K562 (cell line): ENCODE results near the gene BIVM. TPM values are rescaled to one million over a fixed set of nuclear protein-coding genes. Genes with fewer than 3 reads are reported as not detected.
A peak's percentile ranks its signal among the peaks of the same experiment; 100 is the strongest.

Experiments
- ETV1 ChIP-seq: fragments of 450-650 bp; conservative IDR thresholded peaks from 2 replicates; pipeline ENCODE4 v1.6.1; 2016; ENCODE audit warnings: missing genetic modification characterization, control low read depth, low read depth, missing compliant biosample characterization
- GABPB1 ChIP-seq: sonication (generic); formaldehyde crosslinking; IDR thresholded peaks from 2 replicates; pipeline ENCODE4 v1.8.0; 2022; ENCODE audit warnings: mild to moderate bottlenecking, missing genetic modification reagents
- HNRNPLL ChIP-seq: fragments of 200-400 bp; formaldehyde crosslinking; IDR thresholded peaks from 2 replicates; pipeline ENCODE4 v1.6.1; 2017; ENCODE audit warnings: low read length, low read depth, mild to moderate bottlenecking; ENCODE audit not compliant: poor library complexity, severe bottlenecking
- HOXB6 ChIP-seq: fragments of 250-450 bp; sonication (Bioruptor Pico); IDR thresholded peaks from 2 replicates; pipeline ENCODE4 v1.5.1; 2022; ENCODE audit warnings: mild to moderate bottlenecking, borderline replicate concordance
- MEIS2 ChIP-seq: fragments of 450-650 bp; IDR thresholded peaks from 2 replicates; pipeline ENCODE4 v1.6.1; 2014; ENCODE audit warnings: mild to moderate bottlenecking; ENCODE audit not compliant: partially characterized antibody
- NRF1 ChIP-seq, 2 experiments: fragments of 450-650 bp; IDR thresholded peaks in 1 of 2; conservative IDR thresholded peaks in 1 of 2; 2 replicates each; pipeline ENCODE4 v1.6.1; 2014; ENCODE audit warnings: mild to moderate bottlenecking in 2 of 2
- PCBP1 ChIP-seq: fragments of 200-400 bp; formaldehyde crosslinking; IDR thresholded peaks from 2 replicates; pipeline ENCODE4 v1.6.1; 2018; ENCODE audit warnings: mild to moderate bottlenecking, low read depth, low read length; ENCODE audit not compliant: poor library complexity, severe bottlenecking
- POLR2AphosphoS5 ChIP-seq: IDR thresholded peaks from 2 replicates; pipeline ENCODE4 v1.6.1; 2011; ENCODE audit warnings: mild to moderate bottlenecking, low read depth, low read length, moderate library complexity; ENCODE audit not compliant: control insufficient read depth, insufficient read depth
- RBBP5 ChIP-seq: fragments of 200-600 bp; sonication (generic); IDR thresholded peaks from 2 replicates; pipeline ENCODE4 v1.6.1; 2012; ENCODE audit warnings: borderline replicate concordance, mild to moderate bottlenecking, low read length, control low read depth, inconsistent platforms; ENCODE audit not compliant: insufficient read depth, poor library complexity, severe bottlenecking
- RFX1 ChIP-seq: fragments of 450-650 bp; IDR thresholded peaks from 2 replicates; pipeline ENCODE4 v1.6.1; 2016; ENCODE audit warnings: mild to moderate bottlenecking, moderate library complexity
- RFX5 ChIP-seq: IDR thresholded peaks from 2 replicates; pipeline ENCODE4 v1.6.1; 2011; ENCODE audit warnings: low read depth, mild to moderate bottlenecking, improper control_type of control experiment, low read length
- SAFB2 ChIP-seq: fragments of 200-400 bp; formaldehyde crosslinking; IDR thresholded peaks from 2 replicates; pipeline ENCODE4 v1.6.1; 2018; ENCODE audit warnings: borderline replicate concordance, low read length, low read depth, moderate library complexity; ENCODE audit not compliant: severe bottlenecking
- SETDB1 ChIP-seq: IDR thresholded peaks from one replicate; pipeline ENCODE4 v1.6.1; 2012; ENCODE audit warnings: low read length, control low read depth, inconsistent platforms
- ZNF197 ChIP-seq: fragments of 200-800 bp; sonication (Bioruptor generic); IDR thresholded peaks from 2 replicates; pipeline ENCODE4 v1.6.1; 2016; ENCODE audit warnings: low read depth, missing genetic modification characterization, missing compliant biosample characterization
- ZNF239 ChIP-seq: fragments of 250-450 bp; sonication (Bioruptor Pico); IDR thresholded peaks from 2 replicates; pipeline ENCODE4 v1.4.0; 2020; ENCODE audit warnings: mild to moderate bottlenecking
- ZNF395 ChIP-seq: fragments of 200-800 bp; sonication (Bioruptor generic); IDR thresholded peaks from 2 replicates; pipeline ENCODE4 v1.6.1; 2017; ENCODE audit warnings: missing genetic modification characterization, missing compliant biosample characterization
- polyA plus RNA-seq, 8 experiments: library from polyadenylated mRNA; depleted of rRNA in 4 of 8; stranded (reverse) in 5 of 8; unstranded in 3 of 8; fragments of >200 nt; fragmentation: Nextera tagmentation in 2 of 8; fragmentation: Illumina TruSeq in 1 of 8; extraction: Ambion mirVana in 2 of 8; extraction: Trizol in 1 of 8; gene quantifications; 2 replicates each; pipeline versions ENCODE4 v1.2.1 to v1.2.3, GENCODE V29; 2011 to 2014; ENCODE audit warnings: inconsistent platforms in 1 of 8, missing spikeins in 1 of 8
- total RNA-seq, 7 experiments: library from RNA; depleted of rRNA in 6 of 7; stranded (reverse); fragments of >200 nt in 6 of 7; fragmentation: Illumina TruSeq in 2 of 7; extraction: Trizol in 2 of 7; gene quantifications; 2 replicates each; pipeline versions ENCODE4 v1.2.1 to v1.2.3, GENCODE V29; 2011 to 2021; ENCODE audit warnings: low replicate concordance in 1 of 7
- TF ChIP-seq, protein P1 (sequence below): sonication (generic); formaldehyde crosslinking; IDR thresholded peaks from 2 replicates; pipeline ENCODE4 v1.8.1; 2023; ENCODE audit warnings: mild to moderate bottlenecking, missing genetic modification reagents
- TF ChIP-seq, protein P2 (sequence below): fragments of 450-650 bp; IDR thresholded peaks from 2 replicates; pipeline ENCODE4 v1.6.1; 2017; ENCODE audit warnings: antibody characterized with exemption, mild to moderate bottlenecking

Gene BIVM
- total and polyA plus RNA-seq, 9 of the 15 experiments (the other 6 are each of a cell fraction or from before 2014, with no cell fraction given): 3.6 to 23.1 (median 16.8) TPM

- TF ChIP-seq, protein P1, sequence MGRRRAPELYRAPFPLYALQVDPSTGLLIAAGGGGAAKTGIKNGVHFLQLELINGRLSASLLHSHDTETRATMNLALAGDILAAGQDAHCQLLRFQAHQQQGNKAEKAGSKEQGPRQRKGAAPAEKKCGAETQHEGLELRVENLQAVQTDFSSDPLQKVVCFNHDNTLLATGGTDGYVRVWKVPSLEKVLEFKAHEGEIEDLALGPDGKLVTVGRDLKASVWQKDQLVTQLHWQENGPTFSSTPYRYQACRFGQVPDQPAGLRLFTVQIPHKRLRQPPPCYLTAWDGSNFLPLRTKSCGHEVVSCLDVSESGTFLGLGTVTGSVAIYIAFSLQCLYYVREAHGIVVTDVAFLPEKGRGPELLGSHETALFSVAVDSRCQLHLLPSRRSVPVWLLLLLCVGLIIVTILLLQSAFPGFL (CRISPR knock-in tag): no peak
- no peak for TF ChIP-seq HOXB6 (CRISPR knock-in tag)
- peak; percentile 82 for TF ChIP-seq HNRNPLL
- no peak for TF ChIP-seq RFX5
- TF ChIP-seq NRF1 (conservative IDR thresholded peaks at IDR 0.05 in 1 of 2, IDR thresholded peaks at IDR 0.05 in 1 of 2): peak; percentile 93 to 94
- TF ChIP-seq ETV1 (tag): 0 out of 2 replicates have a peak, but pooled peaks have one; percentile 22
- TF ChIP-seq ZNF197 (CRISPR knock-in tag): no peak
- TF ChIP-seq GABPB1 (CRISPR knock-in tag): peak; percentile 68
- TF ChIP-seq PCBP1: peak; percentile 46
- TF ChIP-seq POLR2AphosphoS5: peak; percentile 76
- TF ChIP-seq, protein P2, sequence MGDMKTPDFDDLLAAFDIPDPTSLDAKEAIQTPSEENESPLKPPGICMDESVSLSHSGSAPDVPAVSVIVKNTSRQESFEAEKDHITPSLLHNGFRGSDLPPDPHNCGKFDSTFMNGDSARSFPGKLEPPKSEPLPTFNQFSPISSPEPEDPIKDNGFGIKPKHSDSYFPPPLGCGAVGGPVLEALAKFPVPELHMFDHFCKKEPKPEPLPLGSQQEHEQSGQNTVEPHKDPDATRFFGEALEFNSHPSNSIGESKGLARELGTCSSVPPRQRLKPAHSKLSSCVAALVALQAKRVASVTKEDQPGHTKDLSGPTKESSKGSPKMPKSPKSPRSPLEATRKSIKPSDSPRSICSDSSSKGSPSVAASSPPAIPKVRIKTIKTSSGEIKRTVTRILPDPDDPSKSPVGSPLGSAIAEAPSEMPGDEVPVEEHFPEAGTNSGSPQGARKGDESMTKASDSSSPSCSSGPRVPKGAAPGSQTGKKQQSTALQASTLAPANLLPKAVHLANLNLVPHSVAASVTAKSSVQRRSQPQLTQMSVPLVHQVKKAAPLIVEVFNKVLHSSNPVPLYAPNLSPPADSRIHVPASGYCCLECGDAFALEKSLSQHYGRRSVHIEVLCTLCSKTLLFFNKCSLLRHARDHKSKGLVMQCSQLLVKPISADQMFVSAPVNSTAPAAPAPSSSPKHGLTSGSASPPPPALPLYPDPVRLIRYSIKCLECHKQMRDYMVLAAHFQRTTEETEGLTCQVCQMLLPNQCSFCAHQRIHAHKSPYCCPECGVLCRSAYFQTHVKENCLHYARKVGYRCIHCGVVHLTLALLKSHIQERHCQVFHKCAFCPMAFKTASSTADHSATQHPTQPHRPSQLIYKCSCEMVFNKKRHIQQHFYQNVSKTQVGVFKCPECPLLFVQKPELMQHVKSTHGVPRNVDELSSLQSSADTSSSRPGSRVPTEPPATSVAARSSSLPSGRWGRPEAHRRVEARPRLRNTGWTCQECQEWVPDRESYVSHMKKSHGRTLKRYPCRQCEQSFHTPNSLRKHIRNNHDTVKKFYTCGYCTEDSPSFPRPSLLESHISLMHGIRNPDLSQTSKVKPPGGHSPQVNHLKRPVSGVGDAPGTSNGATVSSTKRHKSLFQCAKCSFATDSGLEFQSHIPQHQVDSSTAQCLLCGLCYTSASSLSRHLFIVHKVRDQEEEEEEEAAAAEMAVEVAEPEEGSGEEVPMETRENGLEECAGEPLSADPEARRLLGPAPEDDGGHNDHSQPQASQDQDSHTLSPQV: peak; percentile 96
- peak; percentile 17; the same call in 1 of the 2 replicates for TF ChIP-seq ZNF395 (CRISPR knock-in tag)
- TF ChIP-seq RFX1: no peak
- TF ChIP-seq SETDB1: no peak
- TF ChIP-seq ZNF239 (CRISPR knock-in tag): no peak
- peak; percentile 57 for TF ChIP-seq RBBP5
- TF ChIP-seq SAFB2: no peak
- TF ChIP-seq MEIS2: peak; percentile 64
Measured at GRCh38 chr13:102773441-102774213, 25.3 kb upstream of the BIVM start, which contains the start of gene TEX30 (continued).
